GM12872 (cell line): ENCODE results near the gene HMGCS1.

ENCODE experiments used
- CTCF ChIP-seq: IDR thresholded peaks from 3 replicates; pipeline ENCODE4 v1.5.1; 2011; ENCODE audit warnings: low read depth, mild to moderate bottlenecking, low read length, moderate library complexity; ENCODE audit not compliant: insufficient read depth

Gene HMGCS1

GRCh38 chr5:43352915-43353314 lies 39.7 kb upstream of the HMGCS1 start:
- TF ChIP-seq CTCF, result no peak

GRCh38 chr5:43352131-43352530 lies 38.9 kb upstream of the HMGCS1 start:
- no peak for TF ChIP-seq CTCF

GRCh38 chr5:43348861-43349363 lies 35.7 kb upstream of the HMGCS1 start:
- TF ChIP-seq CTCF, result no peak

GRCh38 chr5:43348207-43348606 lies 35.0 kb upstream of the HMGCS1 start:
- TF ChIP-seq CTCF, result no peak

GRCh38 chr5:43338862-43339261 lies 25.6 kb upstream of the HMGCS1 start:
- no peak for TF ChIP-seq CTCF

- no peak for TF ChIP-seq CTCF
Observed at GRCh38 chr5:43336159-43336558, 22.9 kb upstream of the HMGCS1 start.

- TF ChIP-seq CTCF, result no peak
Observed at GRCh38 chr5:43335681-43336080, 22.5 kb upstream of the HMGCS1 start.

- TF ChIP-seq CTCF, result no peak
Observed at GRCh38 chr5:43332401-43332800, 19.2 kb upstream of the HMGCS1 start.
